Mesothelial cell of epicardium (in vitro differentiated cells): ENCODE measurements around the gene ZMYM2. TPM values are rescaled to one million over a fixed set of nuclear protein-coding genes. Genes with fewer than 3 reads are reported as not detected.

Source experiments
- DNase-seq, 2 experiments: peaks; one replicate each; pipeline ENCODE4 v3.0.0; 2021; ENCODE audit warnings: low spot score in 2 of 2; ENCODE audit not compliant: unreplicated experiment in 2 of 2
- H3K27ac Mint-ChIP-seq: 2 replicates; pipeline ENCODE4 v1.8.0; 2021; ENCODE audit warnings: mixed read lengths
- H3K27me3 Mint-ChIP-seq: 2 replicates; pipeline ENCODE4 v1.8.0; 2021; ENCODE audit warnings: low read depth, mixed read lengths
- H3K36me3 Mint-ChIP-seq: 2 replicates; pipeline ENCODE4 v1.8.0; 2021; ENCODE audit warnings: mixed read lengths
- H3K4me1 Mint-ChIP-seq: 2 replicates; pipeline ENCODE4 v1.8.0; 2021; ENCODE audit warnings: mixed read lengths
- H3K4me3 Mint-ChIP-seq: 2 replicates; pipeline ENCODE4 v1.8.0; 2021; ENCODE audit warnings: mild to moderate bottlenecking, moderate library complexity, mixed read lengths
- H3K9me3 Mint-ChIP-seq: 2 replicates; pipeline ENCODE4 v1.8.0; 2021; ENCODE audit warnings: mixed read lengths
- CTCF ChIP-seq: fragments of 200-600 bp; sonication (generic); IDR thresholded peaks from one replicate; pipeline ENCODE4 v1.5.0; 2021; ENCODE audit warnings: antibody characterized with exemption; ENCODE audit not compliant: unreplicated experiment
- total RNA-seq: library from RNA; stranded (reverse); gene quantifications from 3 replicates; pipeline ENCODE4 v1.2.1, GENCODE V29; 2021

Gene ZMYM2
- total RNA-seq, 1 donor from 2014 or later, result 208 TPM

- Mint-ChIP-seq H3K27me3 (no peaks in the 10 kb centered on the region), H3K36me3 (peaks cover 49% of the 10 kb centered on the region), H3K9me3 (peaks cover 19% of the 10 kb centered on the region), H3K27ac (no peak overlapping the region), H3K4me3 (no peak overlapping the region), H3K4me1 (no peaks in the 10 kb centered on the region)
- DNase-seq, result no peak
- no peak for TF ChIP-seq CTCF
These were observed 84.8 kb downstream of the ZMYM2 start for GRCh38 chr13:20043207-20043925.

DNA sequence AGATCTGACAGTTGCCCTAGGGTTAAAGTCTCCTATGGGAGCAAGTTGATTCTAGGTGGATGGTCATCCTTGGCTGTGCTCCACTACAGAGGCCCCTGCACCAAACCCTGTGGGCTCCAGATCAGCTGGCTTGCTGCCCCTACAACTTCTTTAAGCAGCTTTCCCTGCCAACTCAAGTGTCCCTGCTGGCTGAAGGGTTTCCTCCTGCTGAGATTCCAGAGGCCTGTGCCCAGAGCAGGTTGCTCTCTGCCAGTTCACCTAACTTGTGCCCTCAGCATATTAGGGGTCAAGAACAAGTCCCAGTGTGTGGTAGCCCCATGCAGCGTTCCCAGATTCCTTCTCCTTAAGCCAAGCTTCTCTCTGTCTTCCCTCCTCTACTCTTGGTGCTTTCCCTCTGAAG is 85.6 kb downstream of the ZMYM2 start:
- peaks cover 12% of the 10 kb centered on the region for H3K9me3 Mint-ChIP-seq
- H3K36me3 Mint-ChIP-seq, result peaks cover 47% of the 10 kb centered on the region
- no peak for TF ChIP-seq CTCF
- H3K4me3 Mint-ChIP-seq, result no peak overlapping the region
- no peaks in the 10 kb centered on the region for H3K27me3 Mint-ChIP-seq
- no peak for DNase-seq
- H3K4me1 Mint-ChIP-seq, result no peaks in the 10 kb centered on the region
- peak overlapping the region; percentile 6 for H3K27ac Mint-ChIP-seq

DNA sequence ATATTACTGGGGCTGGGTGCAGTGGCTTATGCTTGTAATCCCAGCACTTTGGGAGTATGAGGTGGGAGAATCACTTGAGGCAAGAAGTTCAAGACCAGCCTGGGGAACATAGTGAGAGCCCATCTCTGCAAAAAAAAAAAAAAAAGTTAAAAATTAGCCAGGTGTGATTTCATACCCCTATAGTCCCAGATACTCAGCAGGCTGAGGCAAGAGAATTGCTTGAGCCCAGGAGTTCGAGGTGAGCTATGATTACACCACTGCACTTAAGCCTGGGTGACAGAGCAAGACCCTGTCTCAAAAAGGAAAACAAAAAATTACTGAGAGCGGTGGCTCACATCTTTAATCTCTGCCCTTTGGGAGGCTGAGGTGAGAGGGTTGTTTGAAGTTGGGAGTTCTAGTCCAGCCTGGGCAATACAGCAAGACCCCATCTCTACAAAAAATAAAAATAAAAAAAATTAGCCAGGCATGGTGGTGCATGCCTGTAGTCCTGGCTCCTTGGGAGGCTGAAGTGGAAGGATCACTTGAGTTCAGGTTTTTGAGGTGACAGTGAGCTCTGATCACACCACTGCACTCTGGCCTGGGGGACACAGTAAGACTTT is 87.5 kb downstream of the ZMYM2 start:
- Mint-ChIP-seq H3K4me1 (no peaks in the 10 kb centered on the region), H3K27me3 (no peaks in the 10 kb centered on the region), H3K9me3 (no peaks in the 10 kb centered on the region), H3K27ac (no peak overlapping the region), H3K4me3 (no peak overlapping the region), H3K36me3 (peaks cover 28% of the 10 kb centered on the region)
- TF ChIP-seq CTCF, result no peak
- DNase-seq, result no peak

DNA sequence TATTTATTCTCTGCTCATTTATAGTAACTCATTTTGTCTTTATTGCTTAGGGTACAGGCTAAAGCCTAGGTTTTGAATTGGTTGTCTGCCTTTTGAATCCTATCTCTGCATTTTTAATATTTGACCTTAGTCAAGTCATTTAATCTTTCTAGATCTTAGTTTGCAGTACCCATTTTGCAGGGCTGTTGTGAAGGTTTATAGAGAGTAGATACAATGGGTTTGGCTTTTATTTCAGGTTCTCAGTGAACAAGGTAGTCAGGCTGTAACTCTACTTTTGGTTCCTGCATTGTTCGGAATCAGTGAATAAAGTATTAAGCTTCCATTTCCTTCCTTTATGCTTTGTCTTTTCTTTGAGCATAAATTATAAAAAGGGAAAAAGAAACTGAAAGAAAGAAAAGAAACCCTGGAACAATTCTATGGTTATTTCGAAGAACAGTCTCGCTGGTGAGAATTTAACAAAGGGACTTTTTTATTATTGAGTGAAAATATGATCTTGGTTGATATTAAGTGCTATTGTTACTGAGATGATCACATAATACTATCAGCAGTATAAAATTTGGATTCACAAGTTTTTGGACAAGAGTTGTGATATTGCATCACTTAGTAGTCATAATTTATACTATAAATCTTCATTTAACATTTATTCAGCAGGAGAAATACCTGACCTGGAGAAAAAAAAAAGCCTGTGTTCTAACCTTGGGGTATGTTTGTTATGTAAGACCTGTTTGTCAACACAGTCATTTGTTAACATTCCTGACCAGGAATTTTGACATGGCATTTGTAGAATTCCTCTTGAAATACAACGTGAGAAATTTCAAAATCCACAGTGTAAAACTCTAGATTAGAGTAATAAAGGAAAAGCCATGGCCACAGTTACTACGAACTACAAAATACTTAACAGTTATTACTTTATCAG is 91.3 kb downstream of the ZMYM2 start:
- Mint-ChIP-seq H3K27me3 (no peaks in the 10 kb centered on the region), H3K27ac (no peak overlapping the region), H3K36me3 (peaks cover 26% of the 10 kb centered on the region), H3K9me3 (no peaks in the 10 kb centered on the region), H3K4me1 (no peaks in the 10 kb centered on the region), H3K4me3 (no peak overlapping the region)
- DNase-seq, result no peak
- no peak for TF ChIP-seq CTCF

DNA sequence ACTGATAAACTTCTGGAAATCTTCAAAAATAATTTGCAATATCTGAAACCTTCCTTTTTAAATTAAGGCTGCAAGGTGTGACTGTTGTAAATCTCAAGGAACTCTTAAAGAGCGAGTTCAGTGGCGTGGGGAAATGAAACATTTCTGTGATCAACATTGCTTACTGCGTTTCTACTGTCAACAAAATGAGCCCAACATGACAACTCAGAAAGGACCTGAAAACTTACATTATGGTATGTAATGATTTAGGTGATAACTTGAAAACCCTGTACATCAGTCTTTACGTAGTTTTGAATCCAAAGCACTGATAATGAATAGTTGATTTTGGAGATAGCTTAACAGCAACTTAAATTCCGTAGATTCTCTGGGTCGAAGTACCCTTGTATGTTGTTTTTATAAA is 92.8 kb downstream of the ZMYM2 start:
- TF ChIP-seq CTCF, result no peak
- Mint-ChIP-seq H3K27ac (no peak overlapping the region), H3K36me3 (peaks cover 32% of the 10 kb centered on the region), H3K27me3 (no peaks in the 10 kb centered on the region), H3K4me3 (no peak overlapping the region), H3K4me1 (no peaks in the 10 kb centered on the region), H3K9me3 (no peaks in the 10 kb centered on the region)
- DNase-seq, result no peak
